Subcutaneous adipose tissue (tissue), 4 donors: ENCODE measurements around the gene ESRRA. TPM values are rescaled to one million over a fixed set of nuclear protein-coding genes. Genes with fewer than 3 reads are reported as not detected.

Source experiments
- CTCF ChIP-seq: fragments of 450-650 bp; IDR thresholded peaks from one replicate; pipeline ENCODE4 v1.5.1; 2016; ENCODE audit warnings: low read depth, mild to moderate bottlenecking, control low read depth, antibody characterized with exemption, moderate library complexity
- total RNA-seq, 4 donors: library from RNA; depleted of rRNA; stranded (reverse); fragments of >200 nt; gene quantifications; one replicate each; pipeline ENCODE4 v1.1.0, GENCODE V29; 2016

ESRRA gene
- total RNA-seq, 4 donors from 2014 or later, result 16.3 to 54.1 (median 35.5) TPM

GRCh38 chr11:64267207-64267945, 37.9 kb upstream of the ESRRA start:
- no peak for TF ChIP-seq CTCF

DNA sequence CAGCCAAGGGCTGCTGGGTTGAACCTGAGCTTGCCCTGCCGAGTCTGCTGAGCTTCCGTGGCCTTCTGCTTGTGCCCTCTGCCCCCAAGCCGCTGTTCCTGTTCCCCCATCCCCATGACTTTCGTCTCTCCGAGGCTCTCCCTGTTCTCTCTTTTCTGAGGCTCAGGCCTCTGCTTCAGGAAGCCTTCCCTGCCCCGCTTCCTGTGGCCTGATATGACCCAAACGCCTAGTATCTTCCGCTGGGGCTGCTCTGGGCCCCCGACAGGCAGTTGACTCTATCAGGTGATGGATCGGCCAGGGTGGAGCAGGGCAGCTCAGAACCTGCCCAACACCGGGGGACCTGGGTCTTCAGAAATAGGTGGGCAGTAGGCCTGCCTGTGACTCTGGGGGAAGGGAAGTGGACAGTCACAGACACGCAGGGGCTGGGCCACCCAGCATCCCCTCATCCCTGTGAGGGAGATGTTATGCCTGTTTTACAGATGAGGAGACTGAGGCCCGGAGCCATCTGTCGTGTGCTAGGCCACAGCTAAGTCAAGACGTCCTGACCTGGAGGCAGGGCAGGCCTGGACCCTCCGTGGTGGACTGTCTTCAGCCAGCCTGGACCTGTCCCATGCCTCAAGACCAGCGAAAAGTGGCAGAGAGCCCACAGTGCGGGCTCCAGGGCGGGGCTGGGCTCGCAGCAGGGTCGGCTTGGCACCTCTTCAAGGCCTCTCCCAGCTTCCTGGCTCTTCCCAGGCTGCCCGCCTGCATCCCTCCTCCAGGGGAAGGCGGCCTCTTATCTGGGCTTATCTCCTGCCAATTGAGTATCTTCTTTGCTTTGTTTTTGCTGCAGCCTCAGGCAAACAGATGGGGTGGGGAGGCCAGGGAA, 37.1 kb upstream of the ESRRA start:
- TF ChIP-seq CTCF, result no peak

- TF ChIP-seq CTCF, result no peak
Measured at GRCh38 chr11:64268893-64269539, 36.3 kb upstream of the ESRRA start.

DNA sequence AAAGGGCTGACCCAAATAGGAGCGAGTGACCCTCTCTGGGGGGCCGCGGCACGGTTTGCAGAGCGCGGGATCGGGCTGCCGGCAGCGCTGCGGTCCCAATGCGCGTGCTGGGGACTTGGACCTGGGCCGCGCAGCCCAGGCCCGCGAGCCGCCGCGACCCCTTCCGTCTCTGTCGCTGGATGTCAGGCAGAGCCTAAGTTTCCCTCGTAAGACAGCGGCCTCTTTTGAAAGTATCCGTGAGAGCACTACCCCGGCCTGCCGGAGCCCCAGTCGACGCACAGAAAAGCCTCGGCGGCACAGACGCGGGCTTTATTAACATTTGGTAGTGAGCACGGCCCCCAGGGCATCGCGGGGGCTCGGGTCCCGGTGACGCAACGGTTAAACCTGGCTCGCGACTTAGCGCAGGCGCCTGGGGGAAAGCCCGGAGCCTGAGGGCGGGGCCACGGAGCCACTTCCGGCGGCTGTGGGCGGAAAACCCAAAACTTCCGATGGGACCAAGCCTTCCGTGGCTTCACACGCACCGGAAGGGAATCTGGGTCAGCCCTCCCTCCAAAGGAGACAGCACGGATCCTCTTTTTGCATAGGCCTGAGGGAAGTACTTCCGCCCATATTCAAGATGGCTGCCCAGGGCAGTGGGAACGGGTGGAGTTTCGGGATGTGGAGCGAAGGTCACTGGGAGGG, 35.6 kb upstream of the ESRRA start:
- TF ChIP-seq CTCF, result no peak

- TF ChIP-seq CTCF, result no peak
Measured at GRCh38 chr11:64275031-64275800, 30.1 kb upstream of the ESRRA start.

DNA sequence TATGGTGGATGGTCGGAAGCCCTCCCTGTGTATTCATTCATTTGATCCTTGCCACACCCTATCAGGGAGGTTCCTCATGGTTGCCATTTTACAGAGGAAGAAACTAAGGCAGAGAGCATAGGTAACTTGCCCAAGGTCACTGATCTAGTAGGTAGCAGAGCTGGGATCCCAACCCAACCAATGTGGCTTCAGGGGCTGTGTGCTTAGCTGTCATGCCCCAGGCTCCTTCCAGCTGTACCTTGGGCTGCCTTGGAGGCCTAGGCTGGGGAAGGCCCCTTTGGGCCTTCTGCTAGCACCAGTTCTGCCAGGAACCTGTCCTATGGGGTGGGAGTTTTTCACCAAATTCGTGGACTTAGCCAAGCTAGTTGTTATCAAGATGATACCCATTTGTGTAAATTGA, 29.5 kb upstream of the ESRRA start:
- TF ChIP-seq CTCF, result no peak
